ENCODE measurements around the gene SHISAL1.
"Not testable (repeated sequence)": the region's sequence is repeated elsewhere in the genome, so short reads cannot be mapped to it uniquely, and the experiment has no call there.

SHISAL1 gene

GRCh38 chr22:44302363-44302762 lies 10.4 kb downstream of the SHISAL1 start:
- not testable (repeated sequence) for DNase-seq (ENCODE audit: low read depth in 2 of 2)

- DNase-seq (ENCODE audit: low read depth in 2 of 2) = no peak
Measured at GRCh38 chr22:44301039-44301438, 11.7 kb downstream of the SHISAL1 start.

DNA sequence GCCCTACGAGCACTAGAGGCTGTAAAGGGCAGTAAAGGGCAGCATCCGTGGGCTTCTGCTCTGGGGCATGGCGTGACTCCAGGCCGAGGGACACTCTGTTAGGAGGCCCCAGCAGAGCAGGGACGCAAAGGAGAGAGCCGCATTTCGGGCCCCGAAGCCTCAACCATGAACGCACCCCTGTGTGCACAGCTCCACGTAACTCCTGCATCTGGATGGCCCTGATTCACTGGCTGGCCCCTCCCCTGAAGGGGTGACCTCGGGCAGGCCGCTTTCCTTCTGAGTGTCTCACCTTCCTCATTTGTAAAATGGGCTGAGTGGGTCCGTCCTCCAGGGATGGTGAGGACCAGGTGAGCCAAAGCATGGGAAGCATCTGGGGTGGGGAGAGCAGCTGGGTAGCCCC lies 13.6 kb downstream of the SHISAL1 start:
- no peak for DNase-seq (ENCODE audit: low read depth in 2 of 2)

DNA sequence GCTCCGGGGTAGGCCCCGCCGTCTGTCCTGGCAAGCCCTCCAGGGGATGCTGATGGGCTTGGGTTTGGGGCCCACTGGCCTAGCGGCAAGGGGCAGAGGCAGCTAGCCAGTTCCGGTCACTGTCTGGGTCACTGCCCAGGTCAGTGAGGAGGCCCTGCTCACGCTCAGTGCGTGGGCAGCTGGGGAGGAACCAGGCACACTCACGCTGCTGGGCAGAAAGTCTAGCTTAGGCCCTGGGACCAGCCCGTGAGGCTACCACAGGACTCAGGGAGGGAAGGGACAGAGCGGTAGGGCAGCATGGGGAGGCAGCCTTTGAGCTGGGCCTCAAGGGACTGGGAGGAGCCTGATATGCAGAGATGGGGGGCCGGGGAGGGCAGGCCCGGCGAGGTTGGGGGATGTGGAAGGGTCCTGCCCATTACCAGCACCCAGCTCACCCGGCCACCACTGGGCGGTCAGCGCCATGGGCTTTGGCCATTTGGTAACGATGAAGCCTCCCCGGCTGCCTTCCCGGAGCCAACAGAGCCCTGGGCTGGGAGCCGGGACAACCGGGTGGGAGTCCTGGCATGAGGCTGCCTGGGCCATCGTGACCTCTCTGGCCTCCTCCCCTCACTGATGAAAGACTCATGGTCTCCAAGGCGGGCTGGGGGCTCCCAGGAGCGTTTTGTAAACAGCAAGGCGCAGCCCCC lies 14.2 kb downstream of the SHISAL1 start:
- DNase-seq (ENCODE audit: low read depth in 2 of 2) = no peak

- no peak for DNase-seq (ENCODE audit: low read depth in 2 of 2)
Measured at GRCh38 chr22:44297470-44298061, 15.2 kb downstream of the SHISAL1 start.

GRCh38 chr22:44295406-44295805 lies 17.3 kb downstream of the SHISAL1 start:
- no peak for DNase-seq (ENCODE audit: low read depth in 2 of 2)

DNA sequence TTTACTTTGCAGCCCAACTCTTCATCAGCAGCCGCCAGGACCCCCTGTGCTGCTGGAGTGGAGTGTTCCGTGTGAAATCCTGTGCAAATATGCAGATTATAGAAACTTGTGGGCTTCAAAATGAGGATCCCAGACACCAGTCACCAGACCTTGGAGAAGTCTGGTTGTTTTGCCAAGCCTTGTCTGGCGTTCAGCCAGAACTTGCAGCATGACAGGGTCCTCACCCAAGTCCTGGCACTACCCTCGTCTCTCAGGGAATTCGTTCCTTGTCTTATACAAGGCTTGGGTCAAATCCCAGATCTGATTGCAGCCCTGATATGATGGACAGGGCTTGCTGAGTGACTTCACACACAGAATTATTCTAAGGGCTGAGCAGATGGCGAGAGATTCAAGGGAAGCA lies 18.9 kb downstream of the SHISAL1 start:
- DNase-seq (ENCODE audit: low read depth in 2 of 2) = no peak

DNA sequence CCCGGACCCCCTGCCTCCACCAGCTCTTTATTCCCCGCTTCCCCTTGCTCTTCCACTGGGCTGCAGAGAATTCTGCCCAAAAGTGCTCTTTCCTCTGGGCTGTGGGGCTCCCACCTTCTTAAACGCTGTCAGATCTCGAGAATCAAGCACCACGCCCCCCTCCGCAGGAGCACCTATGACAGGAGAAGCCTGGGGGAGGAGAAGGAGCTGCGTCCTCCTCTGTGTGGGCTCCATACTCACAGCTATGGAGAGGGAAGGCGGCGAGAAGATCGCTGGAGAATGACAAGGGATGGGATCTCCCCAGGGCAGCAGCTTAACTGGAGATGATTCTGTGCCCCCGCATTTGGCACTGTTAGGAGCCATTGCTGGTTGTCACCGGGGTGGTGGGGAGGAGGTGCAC lies 19.7 kb downstream of the SHISAL1 start:
- no peak for DNase-seq (ENCODE audit: low read depth in 2 of 2)

DNA sequence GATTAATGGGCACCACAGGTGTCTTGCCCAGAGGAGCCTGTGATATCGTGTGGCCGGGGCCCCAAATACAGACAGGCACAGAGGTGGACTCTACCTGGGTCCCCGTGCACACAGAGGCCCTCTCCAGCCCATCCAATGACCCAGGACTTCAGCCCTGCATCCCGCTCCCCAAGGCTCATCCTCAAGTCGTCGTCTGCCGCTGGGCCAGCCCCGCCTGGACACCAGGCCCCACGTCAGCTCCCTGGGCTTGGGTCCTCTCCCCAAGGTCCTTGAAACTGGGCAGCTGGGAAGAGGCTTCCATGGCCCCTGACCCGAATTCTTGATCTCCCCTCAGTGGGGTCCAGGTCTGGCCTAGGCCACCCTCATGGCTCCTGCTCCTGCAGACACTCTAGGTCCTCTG lies 20.2 kb downstream of the SHISAL1 start:
- DNase-seq (ENCODE audit: low read depth in 2 of 2) = no peak

- DNase-seq (ENCODE audit: low read depth in 2 of 2) = no peak
Measured at GRCh38 chr22:44291674-44292360, 20.9 kb downstream of the SHISAL1 start.

- DNase-seq (ENCODE audit: low read depth in 2 of 2) = no peak
Measured at GRCh38 chr22:44291265-44291664, 21.5 kb downstream of the SHISAL1 start.

GRCh38 chr22:44289414-44290171 lies 23.2 kb downstream of the SHISAL1 start:
- DNase-seq (ENCODE audit: low read depth in 2 of 2) = no peak

DNA sequence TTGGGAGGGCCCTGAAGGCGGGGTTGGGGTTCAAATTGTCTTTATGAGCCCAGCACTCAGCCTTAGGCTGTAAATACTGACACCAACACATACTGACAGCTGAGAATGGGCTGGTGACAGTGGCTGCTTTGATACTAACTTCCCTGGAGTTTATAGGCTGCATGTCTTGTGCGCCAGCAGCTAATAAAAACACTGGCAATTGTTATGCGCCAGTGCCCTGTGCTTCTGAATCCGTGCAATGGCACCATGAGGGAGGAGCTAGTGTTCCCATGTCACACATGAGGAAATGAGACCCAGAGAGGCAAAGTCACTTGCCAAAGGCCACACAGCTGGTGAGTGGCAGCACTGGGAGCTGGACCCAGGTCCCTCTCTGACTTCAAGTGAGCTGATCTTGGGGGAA lies 23.8 kb downstream of the SHISAL1 start:
- no peak for DNase-seq (ENCODE audit: low read depth in 2 of 2)

- DNase-seq (ENCODE audit: low read depth in 2 of 2) = no peak
Measured at GRCh38 chr22:44287741-44288140, 25.0 kb downstream of the SHISAL1 start.

DNA sequence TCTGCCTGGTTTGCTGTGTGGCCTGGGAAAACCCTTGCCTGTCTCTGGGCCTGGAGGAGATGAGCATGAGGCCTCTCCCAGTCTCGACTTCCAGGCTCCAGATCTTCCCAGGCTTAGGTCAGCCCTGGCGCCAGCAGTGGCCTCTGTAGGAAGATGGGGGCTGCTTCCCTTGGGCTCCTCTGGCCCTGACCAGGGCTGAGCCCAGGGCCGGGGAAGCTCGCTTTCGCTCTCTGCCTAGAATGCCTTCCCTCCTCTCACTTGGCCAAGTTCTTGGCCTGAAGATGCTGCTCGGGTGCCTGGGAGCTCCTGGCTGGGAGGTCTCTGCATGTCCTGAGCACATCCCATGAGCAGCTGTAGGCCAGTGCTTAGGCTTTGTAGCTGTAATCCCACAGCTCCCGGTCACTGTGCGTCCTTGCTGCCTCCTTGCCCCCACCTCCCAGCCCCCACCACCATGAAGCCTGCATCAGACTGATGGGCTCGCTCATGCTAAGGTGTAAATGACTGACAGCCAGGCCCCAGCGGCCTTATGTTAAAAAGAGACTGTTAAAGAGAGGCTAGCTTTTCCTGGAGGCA lies 25.5 kb downstream of the SHISAL1 start:
- DNase-seq (ENCODE audit: low read depth in 2 of 2) = no peak

DNA sequence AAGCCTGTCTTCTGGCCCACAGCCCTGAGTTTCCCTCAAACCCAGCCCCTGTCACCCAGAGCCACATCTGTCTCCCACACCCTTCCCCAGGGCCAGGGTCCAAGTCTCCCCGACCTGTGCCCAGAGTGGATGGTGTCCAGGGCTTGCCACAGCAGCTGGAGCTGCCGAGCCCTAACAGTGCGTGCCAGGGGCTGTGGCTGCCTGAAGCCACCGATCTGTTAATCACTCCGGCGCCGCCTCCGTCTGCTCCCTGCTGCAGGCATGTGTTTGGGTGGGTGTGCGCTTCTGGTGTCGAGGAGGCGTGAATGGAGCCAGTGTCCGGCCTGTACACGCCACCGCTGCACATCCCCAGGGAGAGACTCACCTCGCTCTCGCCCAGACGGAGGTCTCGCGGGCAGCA lies 26.1 kb downstream of the SHISAL1 start:
- DNase-seq (ENCODE audit: low read depth in 2 of 2) = no peak

DNA sequence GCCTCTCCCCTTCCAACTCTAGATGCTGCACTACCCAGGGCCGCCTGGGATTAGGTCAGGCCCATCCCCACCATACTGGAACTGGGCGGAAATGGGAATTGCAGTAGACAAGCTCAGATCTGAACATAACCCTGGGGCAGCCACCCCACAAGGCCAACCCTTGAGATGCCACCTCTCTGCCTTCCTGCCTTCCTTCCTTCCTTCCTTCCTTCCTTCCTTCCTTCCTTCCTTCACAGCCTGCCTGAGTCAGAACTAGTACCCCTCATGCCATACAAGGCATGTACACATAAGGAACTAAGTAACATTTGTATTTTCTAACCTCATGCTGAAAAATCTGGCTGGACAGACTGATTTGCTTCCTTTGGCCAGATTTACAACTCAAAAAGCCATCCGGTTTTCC lies 28.0 kb downstream of the SHISAL1 start:
- no peak for DNase-seq (ENCODE audit: low read depth in 2 of 2)

- DNase-seq (ENCODE audit: low read depth in 2 of 2) = no peak
Measured at GRCh38 chr22:44281768-44282637, 30.7 kb downstream of the SHISAL1 start.

DNA sequence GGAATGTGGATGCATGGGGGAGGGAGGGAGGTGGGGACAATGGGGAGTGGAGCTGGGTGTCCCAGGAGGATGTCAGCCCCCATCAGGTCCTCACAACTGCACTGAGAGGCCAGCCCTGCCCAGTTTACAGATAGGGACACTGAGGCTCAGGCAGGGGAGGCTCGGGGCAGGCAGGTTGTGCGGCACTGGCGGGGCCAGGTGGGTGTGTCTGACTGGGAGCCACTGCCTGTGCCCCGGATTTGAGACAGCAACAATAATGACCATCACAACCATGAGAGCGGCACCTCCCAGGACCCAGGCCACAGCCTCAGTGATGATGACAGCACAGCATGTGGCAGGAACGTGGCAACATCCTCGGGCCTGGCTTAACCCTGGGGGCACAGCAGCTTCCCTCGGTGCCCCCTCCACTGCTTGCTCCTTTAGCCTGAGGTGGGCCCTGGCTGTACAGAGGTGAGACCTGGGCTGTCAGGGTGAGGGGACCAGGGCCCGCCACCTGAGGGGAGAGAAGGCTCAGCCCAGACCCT lies 32.0 kb downstream of the SHISAL1 start:
- DNase-seq (ENCODE audit: low read depth in 2 of 2) = no peak

GRCh38 chr22:44279069-44279360 lies 33.7 kb downstream of the SHISAL1 start:
- no peak for DNase-seq (ENCODE audit: low read depth in 2 of 2)

Measured in activated CD4-positive, alpha-beta T cell treated with anti-CD3 and anti-CD28 coated beads for 24 hours (primary cell).